Glomerular visceral epithelial cell (primary cell): ENCODE data around the gene CHST8.
"Not testable (repeated sequence)": the region's sequence is repeated elsewhere in the genome, so short reads cannot be mapped to it uniquely, and the experiment has no call there.

ENCODE experiments used
- DNase-seq: peaks from one replicate; pipeline ENCODE4 v3.0.0-alpha.2; 2016; ENCODE audit errors: extremely low spot score

CHST8 gene

DNA sequence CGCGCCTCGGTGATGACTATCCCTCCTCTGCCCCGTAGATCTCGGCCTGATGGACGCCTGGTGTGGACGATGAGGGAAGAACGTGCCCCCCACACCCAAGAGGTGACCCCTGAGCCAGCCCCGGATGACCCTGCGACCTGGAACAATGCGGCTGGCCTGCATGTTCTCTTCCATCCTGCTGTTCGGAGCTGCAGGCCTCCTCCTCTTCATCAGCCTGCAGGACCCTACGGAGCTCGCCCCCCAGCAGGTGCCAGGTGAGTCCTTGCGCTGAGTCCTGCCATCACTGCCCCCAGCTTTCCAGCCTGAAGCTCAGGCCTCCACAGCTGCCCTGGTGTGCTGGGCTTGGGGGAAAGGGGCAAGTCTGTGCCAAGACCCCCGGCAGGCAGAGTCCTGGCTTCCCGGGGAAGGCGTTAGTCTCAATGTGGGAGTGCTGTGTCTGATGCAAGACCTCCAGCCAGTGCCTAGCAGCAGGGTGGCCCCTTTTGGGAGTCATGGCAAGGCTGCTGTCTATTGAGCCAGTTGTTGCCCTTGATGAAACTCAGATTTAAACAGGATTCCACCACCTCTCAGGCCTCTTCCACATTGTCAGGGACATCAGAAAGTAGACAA, 67.5 kb downstream of the CHST8 start:
- DNase-seq, result no peak

- no peak for DNase-seq
Measured at GRCh38 chr19:33689868-33690267, 68.1 kb downstream of the CHST8 start.

DNA sequence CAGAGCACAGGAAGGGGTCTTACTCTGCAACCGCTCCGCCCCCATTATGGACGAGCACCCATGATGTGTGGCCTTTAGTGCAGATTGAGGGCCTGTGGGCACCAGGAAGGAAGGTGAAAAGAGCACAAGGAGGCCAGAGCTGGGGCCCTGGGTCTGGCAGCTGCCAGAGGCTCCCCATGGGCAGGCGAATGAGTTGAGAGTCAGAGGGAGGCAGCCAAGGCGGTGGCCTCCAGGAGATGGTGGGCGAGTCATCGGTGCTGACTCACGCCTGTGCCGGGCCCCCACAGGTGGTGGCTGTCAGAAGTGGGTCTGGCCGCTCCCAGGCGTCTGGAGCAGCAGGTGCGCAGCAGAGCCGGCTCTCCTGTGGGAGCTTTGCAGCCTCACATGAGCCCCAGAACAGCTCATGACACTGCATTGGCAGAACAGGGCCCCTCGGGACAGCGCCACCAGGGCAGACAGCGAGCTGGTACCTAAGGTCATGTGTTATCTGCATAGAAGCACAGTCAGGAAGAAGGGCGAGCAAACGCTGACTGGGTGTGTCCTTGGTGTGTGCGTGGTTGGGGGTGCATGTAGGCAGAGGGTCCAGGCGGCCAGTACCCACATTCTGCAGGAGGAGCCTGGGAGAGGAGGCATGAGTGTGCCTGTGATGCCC, 68.8 kb downstream of the CHST8 start:
- peak; percentile 2 for DNase-seq

DNA sequence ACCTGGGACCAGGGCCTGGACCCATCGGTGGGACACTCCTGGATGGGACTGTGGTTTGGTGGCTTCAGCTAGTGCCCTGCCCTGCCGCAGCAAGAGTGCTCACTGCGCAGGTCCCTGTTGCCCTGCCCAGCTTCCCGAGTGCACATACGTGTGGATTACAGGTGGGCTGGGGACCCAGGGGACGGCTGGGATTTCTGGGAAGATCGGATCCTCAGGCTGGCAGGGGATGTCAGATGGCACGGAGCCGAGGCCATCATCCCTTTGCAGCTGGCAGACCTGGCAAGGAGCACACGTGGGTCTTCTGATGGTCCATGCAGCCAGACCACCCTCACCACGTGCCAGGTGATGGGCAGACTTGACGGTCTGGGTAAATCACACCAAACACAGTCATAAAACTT, 69.3 kb downstream of the CHST8 start:
- DNase-seq, result no peak

DNA sequence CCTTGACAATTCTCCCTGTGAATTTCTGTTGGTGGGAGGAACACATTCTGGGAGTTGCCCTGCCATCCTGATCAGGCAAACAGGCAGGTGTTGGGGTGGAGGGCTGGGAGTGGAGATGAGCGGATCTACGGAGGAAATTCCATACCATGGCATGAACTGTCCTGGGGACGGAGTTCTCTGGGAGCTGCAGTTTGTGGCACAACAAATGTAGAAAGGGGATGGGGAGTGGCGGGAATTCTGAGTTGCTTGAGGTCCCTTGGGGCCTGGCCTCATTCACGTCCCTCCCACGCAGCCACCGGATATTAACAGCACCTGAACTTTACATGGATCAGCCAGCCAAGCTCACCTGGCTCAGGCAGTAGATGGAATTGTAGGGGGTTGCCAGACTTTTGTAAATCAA, 70.0 kb downstream of the CHST8 start:
- no peak for DNase-seq

DNA sequence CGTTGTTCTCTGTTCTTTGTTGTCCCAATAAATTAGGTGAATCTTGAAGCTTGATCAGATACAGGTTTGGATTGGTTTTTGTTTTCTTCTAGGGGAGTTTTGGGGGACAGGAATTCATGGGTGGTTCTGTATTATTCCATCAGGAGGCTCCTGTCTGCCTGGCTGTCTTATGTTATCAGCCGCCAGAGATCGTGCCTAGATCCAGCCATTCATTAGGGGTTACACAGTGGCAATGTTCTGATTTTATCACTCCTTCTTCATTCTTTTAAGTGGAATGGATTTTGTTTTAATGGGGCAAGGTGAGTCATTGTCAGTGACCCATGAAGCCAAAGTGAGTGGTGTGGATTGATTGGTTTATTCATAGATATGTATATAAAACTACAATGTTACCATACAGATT, 71.9 kb downstream of the CHST8 start:
- no peak for DNase-seq

- DNase-seq, result not testable (repeated sequence)
Measured at GRCh38 chr19:33695547-33695946, 73.8 kb downstream of the CHST8 start.

DNA sequence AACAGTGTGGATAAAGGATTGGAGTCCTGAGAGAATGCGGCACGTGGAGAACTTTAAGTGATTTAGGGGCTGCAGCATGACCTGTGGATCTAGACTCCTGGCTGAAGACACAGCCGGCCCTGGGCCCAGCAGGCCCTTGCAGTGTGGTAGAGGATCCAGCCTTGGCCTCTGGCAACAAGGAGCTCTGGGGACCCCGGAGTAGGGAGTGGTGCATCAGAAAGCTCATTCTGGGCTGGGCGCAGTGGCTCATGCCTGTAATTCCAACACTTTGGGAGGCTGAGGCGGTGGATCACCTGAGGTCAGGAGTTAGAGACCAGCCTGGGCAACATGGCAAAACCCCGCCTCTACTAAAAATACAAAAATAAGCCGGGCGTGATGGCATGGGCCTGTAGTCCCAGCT, 76.0 kb downstream of the CHST8 start:
- no peak for DNase-seq

GRCh38 chr19:33698576-33699435, 77.1 kb downstream of the CHST8 start:
- DNase-seq, result no peak

GRCh38 chr19:33699754-33700407, 78.1 kb downstream of the CHST8 start:
- DNase-seq, result no peak

DNA sequence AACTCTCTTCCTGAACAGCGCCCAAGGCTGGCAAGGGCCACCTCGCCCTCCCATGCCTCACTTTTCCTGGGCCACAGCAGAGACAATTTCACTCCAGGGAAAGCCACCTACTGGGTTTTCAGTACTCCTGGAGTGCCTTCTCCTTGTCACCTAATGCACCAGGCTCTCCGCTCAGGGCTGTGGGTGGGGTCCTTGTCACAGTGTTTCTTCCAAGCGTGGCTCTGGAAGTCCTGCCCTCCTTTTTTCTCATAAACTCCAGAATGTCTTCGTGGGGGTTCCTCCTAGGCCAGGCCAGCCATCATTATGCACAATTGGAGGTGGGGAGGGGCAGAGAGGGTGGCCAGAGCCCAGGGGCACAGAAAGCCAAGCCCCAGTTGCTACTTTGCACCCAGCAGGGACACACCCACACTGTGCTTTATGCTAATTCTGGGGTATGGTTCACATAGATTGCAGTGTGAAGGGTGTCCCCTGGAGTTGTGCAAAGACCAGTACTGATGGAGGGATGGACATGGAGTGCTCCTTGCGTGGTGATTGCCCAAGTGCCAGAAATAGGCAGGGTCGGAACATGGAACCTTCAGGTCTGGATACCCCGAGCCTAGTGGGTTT, 78.8 kb downstream of the CHST8 start:
- no peak for DNase-seq

DNA sequence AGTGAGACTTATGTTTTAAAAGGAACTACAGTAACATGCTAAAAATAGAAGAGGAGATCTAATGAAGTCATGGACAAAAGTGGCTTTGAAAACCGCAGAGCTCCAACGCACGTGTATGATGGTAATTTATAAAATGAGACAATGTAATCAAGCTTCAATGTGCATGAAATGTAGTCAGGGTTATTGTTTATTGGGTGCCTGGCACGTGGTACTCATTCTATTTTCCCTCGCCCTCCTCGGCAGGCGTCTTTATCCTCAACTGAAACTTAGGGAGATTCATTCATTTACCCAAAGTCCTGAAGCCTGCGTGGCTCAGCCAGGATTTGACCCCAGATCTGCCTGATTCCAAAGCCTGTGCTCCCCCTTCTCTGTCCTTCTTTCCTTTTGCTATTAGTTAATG, 79.8 kb downstream of the CHST8 start:
- no peak for DNase-seq

DNA sequence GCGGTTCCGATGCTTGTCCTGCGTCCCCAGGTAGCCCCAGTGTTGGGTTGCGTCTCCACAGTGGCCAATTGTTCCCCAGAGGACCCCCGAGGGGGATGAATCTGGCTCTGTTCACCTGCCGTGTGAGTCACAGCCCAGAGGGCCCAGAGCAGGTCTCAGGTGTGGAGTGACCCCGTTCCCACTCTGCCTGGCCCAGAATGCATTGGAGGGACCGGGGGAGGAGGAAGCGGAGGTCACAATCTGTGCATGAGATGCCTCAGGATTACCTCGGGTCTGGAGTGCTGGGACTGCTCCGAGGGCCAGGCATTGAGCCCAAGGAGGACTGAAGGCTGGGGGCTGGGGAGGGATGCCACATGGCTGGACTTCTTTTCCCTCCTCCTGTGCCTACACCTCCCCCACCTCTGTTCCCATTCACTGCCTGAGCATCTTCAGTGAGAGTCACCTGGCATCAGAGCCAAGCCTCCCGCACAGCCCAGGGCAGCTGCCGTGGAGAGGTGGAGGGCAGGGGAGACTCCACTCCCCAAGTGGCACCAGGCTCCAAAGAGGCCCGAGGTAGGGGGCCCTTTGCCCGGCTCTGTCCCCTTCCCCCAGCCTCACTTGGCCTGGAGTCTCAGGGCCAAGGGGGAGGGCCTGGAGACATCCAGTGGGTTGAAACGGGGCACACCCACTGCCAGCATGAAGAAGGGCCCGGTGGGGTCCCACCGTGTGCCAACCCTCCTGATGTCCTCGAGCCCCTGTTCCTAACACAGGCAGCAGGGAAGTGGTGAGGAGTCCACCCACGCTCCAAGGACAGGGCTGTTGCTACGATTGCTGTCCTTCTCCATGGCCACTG, 81.1 kb downstream of the CHST8 start:
- no peak for DNase-seq

DNA sequence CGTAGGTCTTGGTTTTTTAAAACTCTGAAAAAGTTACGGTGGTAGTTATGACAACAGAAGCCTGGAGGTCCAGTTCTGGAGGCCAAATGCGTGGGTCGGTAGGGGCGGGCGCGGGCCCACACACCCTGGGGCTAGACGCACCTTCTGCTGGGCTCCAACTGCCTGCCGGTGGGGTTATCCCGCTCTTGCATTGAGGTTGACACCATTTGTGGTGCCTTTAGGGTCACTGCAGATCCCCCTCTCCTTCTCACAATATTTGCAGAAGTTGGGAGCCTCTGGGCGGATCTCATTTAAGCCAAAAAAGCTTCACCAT, 81.6 kb downstream of the CHST8 start:
- DNase-seq, result no peak

DNA sequence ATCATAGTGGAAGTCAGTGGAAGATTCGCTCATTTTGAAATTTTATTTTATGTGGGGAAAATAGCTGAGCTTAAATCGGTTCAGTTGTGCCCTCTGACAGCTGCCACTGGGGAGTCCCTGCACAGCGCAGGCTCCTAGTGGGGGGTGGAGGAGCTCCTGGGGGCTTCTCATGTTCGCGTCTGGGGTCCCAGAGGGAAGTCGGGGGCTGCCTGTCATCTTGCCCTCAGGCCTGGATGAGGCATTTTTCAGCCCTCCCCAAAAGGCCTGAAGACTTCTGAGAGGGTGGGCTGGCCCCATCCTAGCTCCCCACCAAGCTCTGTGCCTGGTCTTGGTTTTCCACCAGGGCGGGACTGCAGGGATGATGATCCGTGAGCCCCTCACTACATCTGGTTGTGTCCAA, 82.1 kb downstream of the CHST8 start:
- DNase-seq, result no peak

DNA sequence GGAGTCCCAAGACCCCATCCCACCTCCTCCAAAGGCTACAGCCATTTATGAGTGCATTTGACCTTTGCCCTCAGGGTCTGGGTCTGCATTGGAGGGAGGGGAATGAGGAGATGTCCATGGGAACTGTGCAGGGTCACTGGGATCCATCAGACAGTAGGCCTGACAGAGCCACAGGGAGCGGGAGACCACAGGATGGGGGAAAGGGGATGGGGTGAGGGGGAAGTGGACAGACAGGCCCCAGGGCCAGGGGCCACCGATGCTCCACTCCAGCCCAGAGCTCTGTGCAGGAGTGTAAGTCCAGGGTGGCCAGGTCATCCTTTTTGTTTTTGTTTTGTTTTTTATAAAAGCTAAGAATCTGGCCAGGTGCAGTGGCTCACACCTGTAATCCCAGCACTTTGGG, 82.5 kb downstream of the CHST8 start:
- no peak for DNase-seq

GRCh38 chr19:33705090-33705847, 83.5 kb downstream of the CHST8 start:
- DNase-seq, result no peak

DNA sequence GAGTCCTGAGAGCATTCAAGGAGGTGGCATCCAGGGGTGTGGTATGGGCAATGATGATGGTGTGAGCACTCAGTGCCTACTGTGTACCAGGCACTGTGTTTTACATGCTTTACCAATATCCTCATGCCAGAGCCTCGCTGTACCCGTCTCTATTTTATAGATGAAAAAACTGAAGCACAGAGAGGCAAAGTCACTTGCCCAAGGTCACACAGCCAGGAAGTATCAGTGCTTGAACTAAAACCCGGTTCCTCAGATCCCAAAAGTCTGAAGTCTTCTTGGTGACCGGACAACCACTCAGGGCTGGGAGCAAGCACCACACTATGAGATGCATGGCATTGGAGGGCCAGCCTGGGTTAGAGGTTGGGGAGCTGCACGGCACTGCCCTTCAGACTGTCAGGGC, 84.1 kb downstream of the CHST8 start:
- no peak for DNase-seq

DNA sequence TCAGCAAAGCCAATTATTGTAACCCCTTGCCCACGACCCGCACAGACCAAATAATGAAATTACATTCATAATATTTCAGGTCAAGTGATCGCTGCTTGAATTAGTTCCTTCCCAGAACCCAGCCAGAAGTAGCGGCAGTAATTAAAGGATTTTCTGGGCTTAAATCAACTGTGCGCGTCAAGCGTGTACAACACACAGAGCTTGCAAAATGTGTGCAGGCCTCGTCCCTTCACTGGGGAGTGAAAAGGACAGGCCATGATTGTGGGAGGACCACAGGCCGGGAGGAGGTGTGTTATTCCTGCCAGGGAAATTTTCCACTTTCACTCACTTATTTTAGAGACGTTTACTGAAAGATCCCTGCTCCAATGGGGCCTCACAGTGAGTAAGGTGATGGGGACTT, 84.9 kb downstream of the CHST8 start:
- no peak for DNase-seq

GRCh38 chr19:33712268-33712667, 90.5 kb downstream of the CHST8 start:
- no peak for DNase-seq

DNA sequence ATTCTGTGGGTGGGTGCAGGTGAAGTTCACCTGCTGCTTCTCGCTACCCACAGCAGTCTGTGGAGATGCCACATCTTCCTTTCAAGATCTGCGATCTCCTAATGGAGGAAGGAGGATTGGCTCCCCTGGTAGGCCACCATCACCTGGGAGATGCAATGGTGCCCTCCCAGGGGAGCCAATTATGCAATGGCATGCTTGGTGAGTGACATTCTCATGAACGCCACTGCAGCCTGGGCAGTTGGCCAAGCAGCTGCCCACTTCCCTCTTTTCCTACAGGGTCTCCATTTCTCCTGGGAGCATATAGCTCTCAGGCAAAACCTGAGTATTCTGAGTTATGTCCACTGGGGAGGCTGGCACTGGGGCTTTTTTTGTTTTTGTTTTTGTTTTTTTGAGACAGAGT, 91.4 kb downstream of the CHST8 start:
- DNase-seq, result no peak
